Measurements from ENCODE around the gene ARFGAP1.

The ARFGAP1 gene

DNA sequence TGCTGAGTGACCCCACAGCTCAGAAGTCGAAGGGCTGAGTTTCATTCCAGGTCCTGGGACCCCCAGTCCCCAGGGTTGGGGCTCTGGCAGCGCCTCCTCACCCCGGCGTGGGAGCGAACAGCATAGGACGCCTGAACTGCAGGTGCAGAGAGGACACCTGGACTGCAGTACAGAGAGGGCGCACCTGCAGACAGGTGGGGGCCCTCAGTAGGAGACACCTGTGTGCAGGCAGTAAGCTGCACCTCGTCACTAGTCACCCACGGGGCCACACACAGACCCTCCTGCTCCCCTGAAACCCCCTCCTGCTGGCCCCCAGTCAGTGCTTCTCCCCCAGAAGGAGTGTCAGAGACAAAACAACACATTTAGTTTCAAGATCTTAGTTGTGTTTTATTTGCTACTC is 9.8 kb upstream of the ARFGAP1 start:
- H3K27ac ChIP-seq (ENCODE audit: insufficient read depth in 1 of 2, low read depth in 1 of 2, low read length in 2 of 2, poor library complexity in 1 of 2, severe bottlenecking in 2 of 2): no peak overlapping the region
- CTCF ChIA-PET: no interaction called here
- no peak for DNase-seq
- POLR2A ChIA-PET: no interaction called here
- no peak overlapping the region for H3K4me3 ChIP-seq (ENCODE audit: control insufficient read depth in 1 of 7, extremely low read depth in 1 of 7, insufficient read depth in 4 of 7, low read depth in 2 of 7, low read length in 6 of 7)
- WGBS (ENCODE audit: insufficient coverage): 93% methylated on average over 9 of the region's 9 CpGs
- H3K27me3 ChIP-seq (replicated peaks in 2 of 5; ENCODE audit: control insufficient read depth in 4 of 5, insufficient read depth in 5 of 5, low read length in 4 of 5): peaks cover 2 to 83% (median 18%) of the 10 kb centered on the region in 5 experiments
- H3K9me3 ChIP-seq (ENCODE audit: control extremely low read depth in 1 of 5, control insufficient read depth in 4 of 5, insufficient read depth in 2 of 5, low read depth in 1 of 5, low read length in 4 of 5): no peaks in the 10 kb centered on the region
- peaks cover 0 to 2% (median 0%) of the 10 kb centered on the region in 4 experiments for H3K4me1 ChIP-seq (ENCODE audit: control extremely low read depth in 1 of 4, control insufficient read depth in 4 of 4, insufficient read depth in 4 of 4, low read length in 3 of 4)
- H3K36me3 ChIP-seq (ENCODE audit: control insufficient read depth in 4 of 4, insufficient read depth in 4 of 4, low read length in 3 of 4): no peaks in the 10 kb centered on the region

DNA sequence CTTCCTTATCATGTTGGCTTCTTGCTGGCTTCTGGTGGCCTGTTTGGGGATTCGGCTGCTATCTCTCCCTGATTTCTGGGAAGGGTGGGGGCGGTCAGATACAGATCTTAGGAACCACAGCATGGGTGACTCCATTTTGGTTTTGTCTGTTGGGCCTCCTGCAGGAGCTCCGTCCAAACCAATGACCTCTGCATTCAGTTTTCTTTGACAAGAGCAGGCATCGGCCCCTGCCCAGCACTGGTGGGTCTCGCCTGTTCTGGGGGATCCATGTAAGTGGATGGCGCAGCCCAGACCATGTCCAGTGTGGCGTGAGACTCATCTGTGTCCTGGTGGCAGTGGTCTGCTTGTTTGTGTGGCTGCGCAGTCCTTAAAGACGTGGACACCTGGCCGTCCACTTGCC is 8.6 kb upstream of the ARFGAP1 start:
- no peak overlapping the region for H3K4me3 ChIP-seq (ENCODE audit: control insufficient read depth in 1 of 7, extremely low read depth in 1 of 7, insufficient read depth in 4 of 7, low read depth in 2 of 7, low read length in 6 of 7)
- H3K27ac ChIP-seq (ENCODE audit: insufficient read depth in 1 of 2, low read depth in 1 of 2, low read length in 2 of 2, poor library complexity in 1 of 2, severe bottlenecking in 2 of 2): no peak overlapping the region
- H3K27me3 ChIP-seq (replicated peaks in 2 of 5; ENCODE audit: control insufficient read depth in 4 of 5, insufficient read depth in 5 of 5, low read length in 4 of 5): peaks cover 2 to 84% (median 19%) of the 10 kb centered on the region in 5 experiments
- H3K4me1 ChIP-seq (ENCODE audit: control extremely low read depth in 1 of 4, control insufficient read depth in 4 of 4, insufficient read depth in 4 of 4, low read length in 3 of 4): peaks cover 0 to 2% (median 0%) of the 10 kb centered on the region in 4 experiments
- DNase-seq: no peak
- no peaks in the 10 kb centered on the region for H3K9me3 ChIP-seq (ENCODE audit: control extremely low read depth in 1 of 5, control insufficient read depth in 4 of 5, insufficient read depth in 2 of 5, low read depth in 1 of 5, low read length in 4 of 5)
- H3K36me3 ChIP-seq (ENCODE audit: control insufficient read depth in 4 of 4, insufficient read depth in 4 of 4, low read length in 3 of 4): no peaks in the 10 kb centered on the region
- CTCF ChIA-PET: no interaction called here
- POLR2A ChIA-PET: no interaction called here
- WGBS (ENCODE audit: insufficient coverage): 95% methylated on average over 10 of the region's 10 CpGs

DNA sequence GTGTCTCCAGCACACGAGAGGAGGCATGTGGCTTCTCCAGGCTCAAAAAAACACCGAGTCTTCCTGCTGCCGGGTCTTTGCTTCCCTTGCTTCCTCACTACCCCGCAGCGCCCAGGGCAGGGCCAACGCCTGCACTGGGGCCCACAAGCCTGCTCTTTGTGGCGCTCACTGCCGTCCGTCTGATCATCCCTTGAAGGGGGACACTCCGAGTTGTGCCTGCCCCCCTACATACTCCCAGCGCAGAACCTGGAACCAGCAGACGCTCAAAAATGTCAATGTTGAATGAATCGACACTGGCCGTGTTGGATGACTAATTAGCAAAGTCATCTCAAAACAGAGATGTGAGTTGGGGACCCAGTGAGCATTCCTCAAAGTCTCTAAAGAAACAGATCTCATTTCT is 8.1 kb upstream of the ARFGAP1 start:
- no peak overlapping the region for H3K27ac ChIP-seq (ENCODE audit: insufficient read depth in 1 of 2, low read depth in 1 of 2, low read length in 2 of 2, poor library complexity in 1 of 2, severe bottlenecking in 2 of 2)
- POLR2A ChIA-PET: no interaction called here
- DNase-seq: no peak
- H3K36me3 ChIP-seq (ENCODE audit: control insufficient read depth in 4 of 4, insufficient read depth in 4 of 4, low read length in 3 of 4): no peaks in the 10 kb centered on the region
- H3K4me1 ChIP-seq (ENCODE audit: control extremely low read depth in 1 of 4, control insufficient read depth in 4 of 4, insufficient read depth in 4 of 4, low read length in 3 of 4): peaks cover 0 to 2% (median 0%) of the 10 kb centered on the region in 4 experiments
- H3K9me3 ChIP-seq (ENCODE audit: control extremely low read depth in 1 of 5, control insufficient read depth in 4 of 5, insufficient read depth in 2 of 5, low read depth in 1 of 5, low read length in 4 of 5): no peaks in the 10 kb centered on the region
- WGBS (ENCODE audit: insufficient coverage): 80% methylated on average over 13 of the region's 14 CpGs
- CTCF ChIA-PET: no interaction called here
- H3K27me3 ChIP-seq (replicated peaks in 2 of 5; ENCODE audit: control insufficient read depth in 4 of 5, insufficient read depth in 5 of 5, low read length in 4 of 5): peaks cover 2 to 84% (median 18%) of the 10 kb centered on the region in 5 experiments
- H3K4me3 ChIP-seq (ENCODE audit: control insufficient read depth in 1 of 7, extremely low read depth in 1 of 7, insufficient read depth in 4 of 7, low read depth in 2 of 7, low read length in 6 of 7): no peak overlapping the region

DNA sequence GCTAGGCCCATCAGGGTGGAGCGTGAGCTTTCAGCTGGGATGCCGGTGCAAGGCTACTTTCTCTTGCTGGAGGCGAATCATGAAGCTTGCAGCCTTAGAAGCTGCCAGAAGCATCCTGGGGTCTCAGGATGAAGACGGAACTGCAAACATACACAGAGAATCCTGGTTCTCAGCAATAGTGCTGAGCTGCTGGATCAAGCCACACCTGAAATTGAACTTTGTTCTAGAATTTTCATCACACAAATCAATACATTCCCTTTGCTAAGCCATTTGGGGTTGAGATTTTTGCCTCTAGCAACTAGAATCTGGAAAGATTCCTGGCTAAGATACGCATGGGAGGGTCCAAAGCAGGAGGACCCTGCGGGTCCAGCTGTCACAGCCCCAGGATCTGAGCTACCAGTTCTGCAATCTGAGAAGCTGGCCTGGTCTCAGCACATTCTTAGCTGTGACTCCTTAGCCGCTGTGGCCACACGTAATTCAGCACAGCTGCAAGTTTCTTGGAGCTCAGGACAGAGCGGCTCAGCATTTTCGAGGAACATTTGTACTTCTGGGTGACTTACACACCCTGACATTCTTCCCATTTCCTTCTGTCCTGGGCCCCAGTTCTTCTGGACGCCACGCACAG is 6.6 kb upstream of the ARFGAP1 start:
- peaks cover 0 to 2% (median 0%) of the 10 kb centered on the region in 4 experiments for H3K4me1 ChIP-seq (ENCODE audit: control extremely low read depth in 1 of 4, control insufficient read depth in 4 of 4, insufficient read depth in 4 of 4, low read length in 3 of 4)
- H3K27me3 ChIP-seq (replicated peaks in 2 of 5; ENCODE audit: control insufficient read depth in 4 of 5, insufficient read depth in 5 of 5, low read length in 4 of 5): peaks cover 2 to 70% (median 22%) of the 10 kb centered on the region in 5 experiments
- DNase-seq: no peak
- H3K4me3 ChIP-seq (ENCODE audit: control insufficient read depth in 1 of 7, extremely low read depth in 1 of 7, insufficient read depth in 4 of 7, low read depth in 2 of 7, low read length in 6 of 7): no peak overlapping the region
- POLR2A ChIA-PET: no interaction called here
- CTCF ChIA-PET: interaction anchor here (0.5 to 1.3 kb wide), 3 partner anchors 9 to 925 kb away, joined by 3 read pairs; no protein-coding TSS in a partner anchor
- H3K36me3 ChIP-seq (ENCODE audit: control insufficient read depth in 4 of 4, insufficient read depth in 4 of 4, low read length in 3 of 4): no peaks in the 10 kb centered on the region
- WGBS (ENCODE audit: insufficient coverage): 84% methylated on average over 12 of the region's 12 CpGs
- H3K27ac ChIP-seq (ENCODE audit: insufficient read depth in 1 of 2, low read depth in 1 of 2, low read length in 2 of 2, poor library complexity in 1 of 2, severe bottlenecking in 2 of 2): no peak overlapping the region
- H3K9me3 ChIP-seq (ENCODE audit: control extremely low read depth in 1 of 5, control insufficient read depth in 4 of 5, insufficient read depth in 2 of 5, low read depth in 1 of 5, low read length in 4 of 5): no peaks in the 10 kb centered on the region

DNA sequence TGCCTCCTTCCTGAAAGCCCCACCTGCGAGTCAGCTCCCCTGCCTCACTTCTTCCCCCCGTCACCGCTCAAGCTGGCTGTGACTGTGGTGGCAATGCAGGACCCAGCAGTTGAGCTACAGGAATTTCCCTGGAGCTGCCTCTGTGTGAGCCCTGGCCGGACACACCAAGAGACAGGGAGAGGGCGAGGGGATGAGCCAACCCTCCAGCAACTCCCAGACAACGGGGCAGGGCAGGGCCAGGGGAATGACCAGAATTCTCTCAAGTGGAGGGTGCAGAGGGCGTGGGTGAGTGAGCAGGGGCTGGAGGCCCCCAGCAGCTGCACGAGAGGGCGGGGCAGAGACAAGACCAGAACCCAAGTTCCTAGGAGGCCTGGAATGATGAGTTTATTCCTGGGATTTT is 4.9 kb upstream of the ARFGAP1 start:
- POLR2A ChIA-PET: no interaction called here
- CTCF ChIA-PET: interaction anchor here (1.4 kb wide), 1 partner anchor 12 kb away, joined by 3 read pairs; no protein-coding TSS in a partner anchor
- 75% methylated on average over 6 of the region's 9 CpGs for WGBS (ENCODE audit: insufficient coverage)
- H3K36me3 ChIP-seq (ENCODE audit: control insufficient read depth in 4 of 4, insufficient read depth in 4 of 4, low read length in 3 of 4): no peaks in the 10 kb centered on the region
- no peak overlapping the region for H3K4me3 ChIP-seq (ENCODE audit: control insufficient read depth in 1 of 7, extremely low read depth in 1 of 7, insufficient read depth in 4 of 7, low read depth in 2 of 7, low read length in 6 of 7)
- no peak overlapping the region for H3K27ac ChIP-seq (ENCODE audit: insufficient read depth in 1 of 2, low read depth in 1 of 2, low read length in 2 of 2, poor library complexity in 1 of 2, severe bottlenecking in 2 of 2)
- H3K27me3 ChIP-seq (replicated peaks in 2 of 5; ENCODE audit: control insufficient read depth in 4 of 5, insufficient read depth in 5 of 5, low read length in 4 of 5): peaks cover 0 to 54% (median 13%) of the 10 kb centered on the region in 5 experiments
- no peaks in the 10 kb centered on the region for H3K9me3 ChIP-seq (ENCODE audit: control extremely low read depth in 1 of 5, control insufficient read depth in 4 of 5, insufficient read depth in 2 of 5, low read depth in 1 of 5, low read length in 4 of 5)
- H3K4me1 ChIP-seq (ENCODE audit: control extremely low read depth in 1 of 4, control insufficient read depth in 4 of 4, insufficient read depth in 4 of 4, low read length in 3 of 4): peaks cover 0 to 4% (median 1%) of the 10 kb centered on the region in 4 experiments
- no peak for DNase-seq

DNA sequence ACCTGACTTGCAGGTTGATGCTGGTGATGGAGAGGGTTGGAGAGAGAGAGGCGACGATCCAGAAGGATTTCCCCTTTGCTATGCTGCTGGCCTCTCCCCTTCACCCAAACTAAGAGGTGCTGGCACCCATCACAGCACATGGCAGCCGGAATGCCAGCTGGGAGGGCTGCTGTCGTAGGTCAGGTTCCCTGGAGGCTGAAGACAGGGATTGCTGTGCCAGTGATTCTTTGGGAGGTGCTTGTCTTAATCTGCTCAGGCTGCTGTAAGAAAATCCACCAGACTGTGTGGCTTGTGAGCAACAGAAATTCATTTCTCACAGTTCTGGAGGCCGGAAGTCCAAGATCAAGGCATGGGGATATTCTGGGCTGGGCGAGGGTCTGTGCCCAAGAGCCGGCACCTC is 4.4 kb upstream of the ARFGAP1 start:
- WGBS (ENCODE audit: insufficient coverage): 80% methylated on average over 3 of the region's 7 CpGs
- ChIA-PET POLR2A (no interaction called here), CTCF (no interaction called here)
- no peak for DNase-seq
- Histone ChIP-seq H3K27me3 (replicated peaks in 2 of 5; ENCODE audit: control insufficient read depth in 4 of 5, insufficient read depth in 5 of 5, low read length in 4 of 5) (peaks cover 0 to 48% (median 9%) of the 10 kb centered on the region in 5 experiments), H3K9me3 (ENCODE audit: control extremely low read depth in 1 of 5, control insufficient read depth in 4 of 5, insufficient read depth in 2 of 5, low read depth in 1 of 5, low read length in 4 of 5) (no peaks in the 10 kb centered on the region), H3K27ac (ENCODE audit: insufficient read depth in 1 of 2, low read depth in 1 of 2, low read length in 2 of 2, poor library complexity in 1 of 2, severe bottlenecking in 2 of 2) (no peak overlapping the region), H3K4me1 (ENCODE audit: control extremely low read depth in 1 of 4, control insufficient read depth in 4 of 4, insufficient read depth in 4 of 4, low read length in 3 of 4) (peaks cover 0 to 7% (median 3%) of the 10 kb centered on the region in 4 experiments), H3K4me3 (ENCODE audit: control insufficient read depth in 1 of 7, extremely low read depth in 1 of 7, insufficient read depth in 4 of 7, low read depth in 2 of 7, low read length in 6 of 7) (no peak overlapping the region), H3K36me3 (ENCODE audit: control insufficient read depth in 4 of 4, insufficient read depth in 4 of 4, low read length in 3 of 4) (no peaks in the 10 kb centered on the region)

DNA sequence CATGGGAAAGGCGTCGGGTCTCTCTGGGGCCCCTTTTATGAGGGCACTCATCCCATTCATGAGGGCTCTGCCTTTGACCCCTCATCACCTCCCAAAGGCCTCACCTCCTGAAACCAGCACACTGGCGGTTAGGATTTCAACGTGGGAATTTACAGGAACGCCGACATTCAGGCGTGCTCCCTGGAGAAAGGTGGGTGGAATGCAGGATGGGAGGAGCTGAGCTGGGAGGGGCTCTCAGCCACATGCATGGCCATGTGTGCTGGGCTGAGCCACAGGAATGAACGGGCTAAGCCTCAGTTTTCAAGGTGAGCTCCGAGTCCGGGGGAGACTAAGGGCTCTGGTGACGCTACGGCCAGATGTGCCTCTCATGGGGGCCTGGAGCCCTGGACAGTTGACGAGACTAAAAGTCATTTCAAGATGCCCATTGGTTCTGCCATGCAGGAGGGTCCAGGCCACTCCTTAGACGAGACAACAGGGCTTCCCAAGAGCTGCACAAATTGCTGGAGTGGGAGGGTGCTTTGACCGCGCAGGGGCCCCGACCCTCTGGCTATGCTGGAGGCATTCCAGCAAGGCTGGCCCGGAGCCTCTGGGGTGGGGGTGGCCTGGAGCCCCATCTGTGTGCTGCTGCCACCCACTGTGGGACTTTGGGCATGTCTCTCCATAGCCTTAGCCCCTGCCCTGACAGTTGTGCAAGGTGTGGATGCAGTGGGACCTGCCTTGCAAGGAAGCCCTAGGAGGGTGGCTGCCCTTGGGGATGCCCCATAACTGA is 3.8 kb upstream of the ARFGAP1 start:
- 82% methylated on average over 13 of the region's 18 CpGs for WGBS (ENCODE audit: insufficient coverage)
- CTCF ChIA-PET: no interaction called here
- POLR2A ChIA-PET: no interaction called here
- no peak for DNase-seq
- Histone ChIP-seq H3K27me3 (replicated peaks in 2 of 5; ENCODE audit: control insufficient read depth in 4 of 5, insufficient read depth in 5 of 5, low read length in 4 of 5) (peaks cover 0 to 45% (median 9%) of the 10 kb centered on the region in 5 experiments), H3K36me3 (ENCODE audit: control insufficient read depth in 4 of 4, insufficient read depth in 4 of 4, low read length in 3 of 4) (no peaks in the 10 kb centered on the region), H3K4me1 (ENCODE audit: control extremely low read depth in 1 of 4, control insufficient read depth in 4 of 4, insufficient read depth in 4 of 4, low read length in 3 of 4) (peaks cover 0 to 13% (median 9%) of the 10 kb centered on the region in 4 experiments), H3K9me3 (ENCODE audit: control extremely low read depth in 1 of 5, control insufficient read depth in 4 of 5, insufficient read depth in 2 of 5, low read depth in 1 of 5, low read length in 4 of 5) (no peaks in the 10 kb centered on the region), H3K4me3 (ENCODE audit: control insufficient read depth in 1 of 7, extremely low read depth in 1 of 7, insufficient read depth in 4 of 7, low read depth in 2 of 7, low read length in 6 of 7) (no peak overlapping the region), H3K27ac (ENCODE audit: insufficient read depth in 1 of 2, low read depth in 1 of 2, low read length in 2 of 2, poor library complexity in 1 of 2, severe bottlenecking in 2 of 2) (no peak overlapping the region)
